T47D (cell line): ENCODE results near the gene OR3A3.
"Not testable (repeated sequence)": the region's sequence is repeated elsewhere in the genome, so short reads cannot be mapped to it uniquely, and the experiment has no call there.

Experiments
- DNase-seq, 2 experiments: peaks; one replicate each; pipeline versions ENCODE4 v3.0.0 to v3.0.0-alpha.2; 2011 to 2012; ENCODE audit warnings: low read depth in 1 of 2, low spot score in 1 of 2
- JUND ChIP-seq: IDR thresholded peaks from 2 replicates; pipeline ENCODE4 v1.6.1; 2012; ENCODE audit warnings: low read depth
- in situ Hi-C: cut with HindIII; loops from 2 replicates; pipeline ENCODE4 v1.10.0; 2016; ENCODE audit warnings: low sequenced_read_pairs, low pct_unique_long_range_greater_than_20kb

The OR3A3 gene

DNA sequence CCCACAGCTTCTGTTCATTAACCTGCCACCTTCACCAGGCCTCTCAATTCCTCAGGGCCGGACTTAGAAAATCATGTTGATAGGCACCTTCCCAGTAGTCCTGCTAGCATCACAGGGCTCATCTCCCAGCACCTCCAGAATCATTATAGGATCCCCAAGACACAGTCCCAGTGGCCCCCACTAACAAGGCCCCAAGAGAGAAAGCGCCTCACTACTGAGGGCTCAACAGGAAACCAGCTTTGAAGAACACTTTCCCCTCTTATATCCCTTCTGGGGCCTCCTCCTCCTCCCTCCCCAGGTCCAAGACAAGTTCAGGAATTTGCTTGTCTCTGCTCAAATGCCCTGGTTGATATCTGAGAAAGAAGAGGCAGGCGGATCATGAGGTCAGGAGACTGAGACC is at the start of gene OR3A3:
TSS of gene OR3A3 (plus strand) at position 301 of the 400 bp plus-strand sequence.
- DNase-seq: no peak
- TF ChIP-seq JUND: no peak
- in situ Hi-C loops: no loop called here

DNA sequence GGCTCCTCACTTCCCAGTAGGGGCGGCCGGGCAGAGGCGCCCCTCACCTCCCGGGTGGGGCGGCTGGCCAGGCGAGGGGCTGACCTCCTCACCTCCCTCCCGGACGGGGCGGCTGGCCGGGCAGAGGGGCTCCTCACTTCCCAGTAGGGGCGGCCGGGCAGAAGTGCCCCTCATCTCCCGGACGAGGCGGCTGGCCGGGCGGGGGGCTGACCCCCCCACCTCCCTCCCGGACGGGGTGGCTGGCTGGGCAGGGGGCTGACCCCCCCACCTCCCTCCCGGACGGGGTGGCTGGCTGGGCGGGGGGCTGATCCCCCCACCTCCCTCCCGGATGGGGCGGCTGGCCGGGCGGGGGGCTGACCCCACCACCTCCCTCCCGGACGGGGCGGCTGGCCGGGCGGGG is 40.0 kb upstream of the OR3A3 start:
- DNase-seq, in situ Hi-C loops: not testable (repeated sequence)

DNA sequence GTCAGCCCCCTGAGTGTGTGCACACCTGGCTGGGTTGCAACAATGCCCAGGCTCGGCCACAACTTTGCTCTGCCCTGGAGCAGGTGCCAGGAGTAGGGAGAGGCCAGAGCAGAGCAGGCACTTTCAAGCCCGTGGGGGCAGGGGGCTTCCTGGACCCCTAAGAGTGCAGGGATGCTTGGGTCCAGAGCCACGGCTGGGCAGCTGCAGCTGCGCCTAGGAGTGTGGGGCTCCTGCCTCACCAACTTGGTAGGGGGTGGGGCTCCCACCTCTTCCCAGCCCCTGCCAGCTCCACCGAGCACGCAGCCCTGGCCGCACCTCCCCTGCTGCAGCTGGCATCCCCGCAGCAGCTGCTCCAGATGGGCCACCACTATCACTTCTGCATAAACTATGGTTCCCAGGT is 32.8 kb upstream of the OR3A3 start:
- no peak for TF ChIP-seq JUND
- in situ Hi-C loops: no loop called here
- DNase-seq: no peak

DNA sequence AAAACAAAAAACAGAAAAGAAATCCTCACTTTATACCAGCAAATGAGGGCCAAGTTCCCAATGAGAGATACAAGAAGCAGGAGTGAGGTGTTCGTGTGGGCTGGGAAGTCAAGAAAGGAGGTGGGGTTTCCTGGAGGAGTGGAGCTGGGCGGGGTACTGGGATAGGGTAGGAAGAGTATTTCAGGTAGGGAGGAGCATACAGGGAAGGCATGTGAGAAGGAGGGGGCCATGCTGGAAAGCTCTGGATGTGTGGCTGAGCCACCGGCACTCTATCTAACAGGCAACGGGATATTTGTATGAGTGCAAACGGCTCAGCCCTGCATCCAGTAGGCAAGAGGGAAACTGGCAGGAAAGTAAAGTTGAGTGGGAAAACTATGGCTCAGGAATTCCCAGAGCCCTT is 29.2 kb upstream of the OR3A3 start:
- TF ChIP-seq JUND: no peak
- in situ Hi-C loops: no loop called here
- no peak for DNase-seq

DNA sequence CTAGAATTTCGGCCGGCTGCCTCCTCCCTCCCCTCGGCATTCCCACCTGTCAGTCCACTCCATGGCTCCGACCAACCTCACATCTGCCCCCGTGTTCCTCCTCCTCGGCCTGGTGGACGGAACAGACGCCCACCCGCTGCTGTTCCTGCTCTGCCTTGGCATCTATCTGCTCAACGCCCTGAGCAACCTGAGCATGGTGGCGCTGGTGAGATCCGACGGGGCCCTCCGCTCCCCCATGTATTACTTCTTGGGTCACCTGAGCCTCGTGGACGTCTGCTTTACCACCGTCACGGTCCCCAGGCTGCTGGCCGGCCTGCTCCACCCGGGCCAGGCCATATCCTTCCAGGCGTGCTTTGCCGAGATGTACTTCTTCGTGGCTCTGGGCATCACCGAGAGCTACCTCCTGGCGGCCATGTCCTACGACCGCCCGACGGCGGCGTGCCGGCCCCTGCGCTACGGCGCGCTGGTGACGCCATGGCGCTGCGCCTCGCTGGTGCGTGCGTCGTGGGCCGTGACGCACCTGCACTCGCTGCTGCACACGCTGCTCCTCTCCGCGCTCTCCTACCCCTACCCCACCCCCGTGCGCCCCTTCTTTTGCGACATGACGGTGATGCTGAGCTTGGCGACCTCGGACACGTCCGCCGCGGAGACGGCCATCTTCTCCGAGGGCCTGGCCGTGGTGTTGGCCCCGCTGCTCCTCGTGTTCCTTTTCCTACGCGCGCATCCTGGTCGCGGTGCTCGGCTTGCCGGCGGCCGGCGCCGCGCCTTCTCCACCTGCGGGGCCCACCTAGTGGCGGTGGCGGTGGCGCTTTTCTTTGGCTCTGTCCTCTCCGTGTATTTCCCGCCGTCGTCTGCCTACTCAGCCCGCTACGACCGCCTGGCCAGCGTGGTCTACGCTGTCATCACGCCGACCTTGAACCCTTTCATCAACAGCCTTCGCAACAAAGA is 25.0 kb upstream of the OR3A3 start, which contains the start of gene OR3A2:
TSS of gene OR3A2 (minus strand) at position 440 of the 948 bp plus-strand sequence.
- TF ChIP-seq JUND: no peak
- DNase-seq: no peak
- in situ Hi-C loops: no loop called here

DNA sequence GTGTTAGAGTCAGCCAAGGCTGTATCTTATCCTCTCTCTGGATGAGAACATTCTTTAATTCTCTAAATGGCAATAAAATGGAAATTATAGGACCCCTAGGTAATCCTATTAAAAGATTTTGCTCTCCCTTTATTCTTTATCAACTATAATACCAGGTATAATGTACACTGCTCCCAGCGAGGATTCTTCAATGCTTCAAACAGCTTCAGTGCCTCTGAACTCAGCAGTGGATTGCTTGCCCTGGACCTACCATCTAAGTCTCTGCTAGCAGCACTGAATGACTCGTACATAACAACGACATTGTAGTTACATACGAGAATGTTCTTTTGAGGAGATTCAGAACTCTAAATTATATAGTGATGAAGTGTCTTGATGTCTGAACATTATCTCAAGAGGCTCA is 21.4 kb upstream of the OR3A3 start:
- in situ Hi-C loops: no loop called here
- no peak for TF ChIP-seq JUND
- no peak for DNase-seq

DNA sequence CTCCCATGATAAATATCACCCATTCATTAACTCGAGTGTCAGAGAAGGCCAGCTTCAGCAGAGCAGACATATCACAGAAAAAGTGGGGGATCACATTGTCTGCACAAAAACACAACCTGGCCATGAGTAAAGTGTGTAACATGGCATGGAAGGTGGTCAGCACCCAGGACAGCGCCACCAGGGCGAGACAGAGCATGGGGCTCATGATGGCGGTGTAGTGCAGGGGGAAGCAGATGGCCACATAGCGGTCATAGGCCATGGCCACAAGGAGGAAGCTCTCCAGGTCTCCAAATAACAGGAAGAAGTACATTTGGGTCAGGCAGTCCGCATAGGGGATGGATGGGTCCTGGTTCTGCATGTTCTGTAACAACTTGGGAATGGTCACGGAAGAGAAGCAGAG is 13.4 kb upstream of the OR3A3 start:
- in situ Hi-C loops: not testable (repeated sequence)
- DNase-seq: peak in 1 of 2 experiments; percentile 36

DNA sequence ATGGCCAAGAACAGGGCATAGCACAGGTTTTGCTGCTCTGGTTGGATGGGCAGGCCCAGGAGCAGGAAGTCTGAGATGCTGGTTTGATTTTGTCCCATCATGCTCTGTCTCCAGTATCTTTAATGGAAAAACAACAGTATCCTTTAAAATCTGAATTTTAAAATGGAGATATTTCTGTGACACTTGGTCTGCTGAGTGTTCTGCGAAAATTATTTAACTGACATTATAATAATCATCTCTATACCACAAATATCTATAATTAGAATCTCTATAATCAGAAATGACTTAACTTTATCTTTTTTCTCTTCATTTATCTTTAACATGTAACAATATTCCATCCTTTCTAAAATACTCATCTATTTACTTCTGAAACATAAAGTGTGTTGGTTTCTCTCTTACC is 12.9 kb upstream of the OR3A3 start, which contains the start of gene OR1E1:
TSS of gene OR1E1 (minus strand) at position 101 of the 400 bp plus-strand sequence. CDS start at position 101, 0 bp downstream.
- TF ChIP-seq JUND: no peak
- DNase-seq: no peak
- in situ Hi-C loops: no loop called here

DNA sequence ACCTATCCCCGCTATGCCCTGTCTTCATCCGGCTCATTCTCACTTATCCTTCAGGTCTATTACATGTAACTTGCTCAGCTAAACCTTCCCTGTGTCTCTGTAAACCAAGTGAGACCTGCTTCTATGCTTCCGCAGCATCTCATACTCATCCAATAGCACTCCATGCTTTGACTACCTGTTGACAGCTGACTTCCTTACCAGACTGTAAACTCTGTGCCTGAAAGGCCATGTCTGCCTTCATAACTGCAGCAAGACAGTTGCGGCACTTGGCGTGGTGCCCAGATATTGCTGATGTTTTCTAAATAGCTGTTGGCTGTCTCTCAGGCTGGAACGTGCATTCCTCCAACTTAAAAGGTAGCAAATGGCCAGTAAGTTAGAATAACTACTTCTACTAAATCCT is 11.1 kb upstream of the OR3A3 start:
- no peak for TF ChIP-seq JUND
- in situ Hi-C loops: no loop called here
- DNase-seq: no peak

DNA sequence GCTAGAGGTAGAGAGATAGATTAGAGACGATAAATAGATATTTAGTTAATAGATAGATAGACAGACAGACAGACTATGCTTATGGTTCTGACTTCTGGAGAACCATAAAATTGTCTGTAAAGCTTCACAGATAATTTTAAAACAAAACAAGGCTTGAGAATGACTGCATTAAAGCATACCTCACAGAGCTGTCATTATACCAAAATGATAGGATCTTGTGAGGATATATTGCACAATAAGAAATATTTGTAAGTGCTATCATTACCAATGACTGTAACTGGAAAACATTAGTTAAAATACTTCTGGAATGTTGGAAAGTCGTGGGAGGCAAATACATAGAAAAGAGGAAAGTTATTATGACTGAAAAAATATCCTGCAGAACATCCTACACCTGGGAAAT is 9.4 kb upstream of the OR3A3 start:
- in situ Hi-C loops: no loop called here
- TF ChIP-seq JUND: no peak
- no peak for DNase-seq

DNA sequence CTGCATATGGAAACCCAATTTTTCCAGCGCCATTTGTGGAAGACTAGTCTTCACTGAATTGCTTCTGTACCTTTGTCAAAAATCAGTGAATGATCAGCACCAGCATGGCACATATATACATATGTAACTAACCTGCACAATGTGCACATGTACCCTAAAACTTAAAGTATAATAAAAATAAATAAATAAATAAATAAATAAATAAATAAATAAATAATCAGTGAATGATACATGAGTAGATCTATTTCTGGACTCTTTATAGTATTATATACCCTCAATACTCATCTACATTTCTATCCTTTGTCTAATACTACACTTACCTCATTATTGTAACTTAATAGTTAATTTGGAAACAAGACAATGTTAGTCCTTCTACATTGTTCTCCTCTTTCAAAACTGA is 7.3 kb upstream of the OR3A3 start:
- DNase-seq, in situ Hi-C loops: not testable (repeated sequence)

DNA sequence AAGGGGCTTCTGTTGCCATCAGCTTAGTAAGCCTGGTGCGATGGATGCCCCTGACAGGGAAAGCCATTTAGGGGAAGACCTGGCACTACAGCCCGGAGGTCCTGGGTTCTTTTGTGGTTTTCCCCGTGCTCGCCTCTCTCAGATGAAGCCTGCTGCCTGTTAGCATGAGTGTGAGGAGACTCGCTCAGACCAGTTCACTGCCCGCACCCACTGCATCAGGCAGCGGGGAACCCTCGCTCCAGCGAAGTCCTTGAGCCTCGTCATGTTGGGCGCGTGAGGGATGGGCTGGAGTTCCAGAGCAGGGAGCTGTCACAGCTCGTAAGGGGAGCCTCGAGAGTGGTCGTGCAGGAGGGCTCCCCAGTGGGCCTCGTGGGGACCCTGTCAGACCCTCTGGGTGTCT is 1.0 kb downstream of the OR3A3 start:
- in situ Hi-C loops: not testable (repeated sequence)

DNA sequence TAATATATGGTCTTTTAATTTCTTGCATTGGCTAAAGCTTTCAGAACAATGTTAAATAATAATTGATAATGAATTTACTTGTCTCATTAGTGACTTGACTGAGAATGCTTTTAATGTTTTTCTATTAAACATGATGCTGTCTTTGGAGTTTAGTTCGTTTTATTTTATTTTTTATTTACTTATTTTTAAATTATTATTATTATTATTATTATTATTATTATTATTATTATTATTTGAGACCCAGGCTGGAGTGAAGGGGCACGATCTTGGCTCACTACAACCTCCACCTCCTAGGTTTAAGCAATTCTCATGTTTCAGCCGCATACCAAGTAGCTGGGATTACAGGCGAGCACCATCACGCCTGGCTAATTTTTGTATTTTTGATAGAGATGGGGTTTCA is 4.4 kb downstream of the OR3A3 start:
- TF ChIP-seq JUND: no peak
- in situ Hi-C loops: no loop called here

More for the DNA sequence above, 1.0 kb downstream of the OR3A3 start:
- not testable (repeated sequence) for DNase-seq

DNA sequence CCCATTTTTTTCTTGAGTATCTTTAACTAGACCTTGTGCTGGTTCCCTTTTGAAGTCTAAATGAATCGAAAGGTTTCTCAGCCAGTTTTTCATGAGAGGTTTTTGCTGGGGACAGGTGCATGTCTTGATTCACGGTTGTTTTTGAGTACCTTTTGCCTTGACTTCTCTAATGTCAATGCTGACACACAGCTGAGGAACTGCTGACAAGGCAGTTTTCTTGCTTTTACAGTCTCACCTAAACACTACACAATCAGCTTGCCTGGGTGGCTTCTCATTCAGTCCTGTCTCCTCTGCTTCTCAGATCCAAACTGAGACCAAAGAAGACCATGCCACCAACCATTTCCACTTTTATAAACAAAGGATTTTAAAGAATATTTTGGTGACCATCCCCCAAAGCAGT is 7.1 kb downstream of the OR3A3 start:
- in situ Hi-C loops: no loop called here
- TF ChIP-seq JUND: no peak
- DNase-seq: no peak

More for the DNA sequence above, 4.4 kb downstream of the OR3A3 start:
- DNase-seq: no peak

DNA sequence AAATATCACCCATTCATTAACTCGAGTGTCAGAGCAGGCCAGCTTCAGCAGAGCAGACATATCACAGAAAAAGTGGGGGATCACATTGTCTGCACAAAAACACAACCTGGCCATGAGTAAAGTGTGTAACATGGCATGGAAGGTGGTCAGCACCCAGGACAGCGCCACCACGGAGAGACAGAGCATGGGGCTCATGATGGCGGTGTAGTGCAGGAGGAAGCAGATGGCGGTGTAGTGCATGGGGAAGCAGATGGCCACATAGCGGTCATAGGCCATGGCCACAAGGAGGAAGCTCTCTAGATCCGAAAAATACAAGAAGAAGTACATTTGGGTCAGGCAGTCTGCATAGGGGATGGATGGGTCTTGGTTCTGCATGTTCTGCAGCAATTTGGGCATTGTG is 22.0 kb downstream of the OR3A3 start:
- DNase-seq: peak in 1 of 2 experiments; percentile 39
- in situ Hi-C loops: not testable (repeated sequence)
